Lower leg skin (tissue), 4 donors: ENCODE data around the gene DCTN1. TPM values are rescaled to one million over a fixed set of nuclear protein-coding genes. Genes with fewer than 3 reads are reported as not detected.

ENCODE experiments used
- DNase-seq, 2 donors: peaks; one replicate each; pipeline ENCODE4 v3.0.0-alpha.2; 2019; ENCODE audit warnings: low spot score in 2 of 2
- H3K4me3 ChIP-seq: fragments of 200-600 bp; sonication (generic); 2 replicates; pipeline ENCODE4 v1.5.1; 2017; ENCODE audit warnings: mild to moderate bottlenecking, low read depth; ENCODE audit not compliant: poor library complexity, severe bottlenecking
- CTCF ChIP-seq, 3 donors: fragments of 450-650 bp; IDR thresholded peaks; one replicate each; pipeline ENCODE4 v1.5.1; 2016; ENCODE audit warnings: antibody characterized with exemption in 3 of 3, mild to moderate bottlenecking in 3 of 3, moderate library complexity in 2 of 3
- POLR2A ChIP-seq, 2 donors: fragments of 450-650 bp; IDR thresholded peaks; one replicate each; pipeline ENCODE4 v1.6.1; 2016 to 2017; ENCODE audit warnings: antibody characterized with exemption in 2 of 2, mild to moderate bottlenecking in 1 of 2, moderate library complexity in 1 of 2
- WGBS, 2 donors: methylation state at CpG; one replicate each; pipeline ENCODE4 v1.1.5; 2018; 5-methylcytosine and 5-hydroxymethylcytosine counted together
- intact Hi-C: fragments of 100-400 bp; cut with DNase I; formaldehyde crosslinking; loops from one replicate; pipeline ENCODE4 v1.15.0; 2023; ENCODE audit warnings: low total_unique reads
- total RNA-seq, 4 donors: library from RNA; depleted of rRNA; stranded (reverse); fragments of >200 nt; gene quantifications; one replicate each; pipeline ENCODE4 v1.1.0, GENCODE V29; 2016

The DCTN1 gene
- total RNA-seq, 4 donors from 2014 or later = 76.5 to 106 (median 95.8) TPM

DNA sequence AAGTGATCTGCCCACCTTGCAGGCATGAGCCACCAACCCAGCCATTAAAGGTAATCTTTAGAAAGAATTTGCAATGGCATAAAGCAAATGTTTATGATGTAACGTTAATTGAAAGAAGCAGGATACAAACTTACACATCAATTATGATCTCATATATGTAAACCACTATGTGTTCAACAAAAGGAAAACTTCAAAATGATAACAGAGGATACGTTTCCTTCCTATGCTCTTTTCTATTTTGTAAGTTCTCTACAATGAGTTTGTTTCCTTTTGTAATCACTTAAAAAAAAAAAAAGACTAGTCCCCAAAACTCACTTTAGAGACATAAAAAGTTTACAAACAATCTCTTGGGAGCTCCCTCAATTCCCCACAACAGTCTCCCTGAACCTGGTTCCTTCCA, 39.9 kb upstream of the DCTN1 start:
- no peak for DNase-seq
- no peak overlapping the region for H3K4me3 ChIP-seq
- TF ChIP-seq CTCF (IDR thresholded peaks at IDR 0.05) = no peak
- TF ChIP-seq POLR2A (IDR thresholded peaks at IDR 0.05) = no peak
- intact Hi-C loops = no loop called here
- 87 to 91% methylated on average over 2 of the region's 2 CpGs for WGBS, 2 donors

- H3K4me3 ChIP-seq = no peak overlapping the region
- TF ChIP-seq CTCF (IDR thresholded peaks at IDR 0.05) (no peak), POLR2A (IDR thresholded peaks at IDR 0.05) (no peak)
- no peak for DNase-seq
- WGBS, 2 donors = 78 to 82% methylated on average over 1 of the region's 1 CpG
- intact Hi-C loops = no loop called here
These were observed 39.2 kb upstream of the DCTN1 start for GRCh38 chr2:74419345-74419744.

GRCh38 chr2:74418312-74418711, 38.2 kb upstream of the DCTN1 start:
- H3K4me3 ChIP-seq = no peak overlapping the region
- no peak for TF ChIP-seq POLR2A (IDR thresholded peaks at IDR 0.05)
- no peak for TF ChIP-seq CTCF (IDR thresholded peaks at IDR 0.05)
- intact Hi-C loops = no loop called here
- peak in 1 of 2 donors; percentile 84 for DNase-seq
- WGBS, 2 donors = 84% methylated on average over 27 of the region's 27 CpGs

DNA sequence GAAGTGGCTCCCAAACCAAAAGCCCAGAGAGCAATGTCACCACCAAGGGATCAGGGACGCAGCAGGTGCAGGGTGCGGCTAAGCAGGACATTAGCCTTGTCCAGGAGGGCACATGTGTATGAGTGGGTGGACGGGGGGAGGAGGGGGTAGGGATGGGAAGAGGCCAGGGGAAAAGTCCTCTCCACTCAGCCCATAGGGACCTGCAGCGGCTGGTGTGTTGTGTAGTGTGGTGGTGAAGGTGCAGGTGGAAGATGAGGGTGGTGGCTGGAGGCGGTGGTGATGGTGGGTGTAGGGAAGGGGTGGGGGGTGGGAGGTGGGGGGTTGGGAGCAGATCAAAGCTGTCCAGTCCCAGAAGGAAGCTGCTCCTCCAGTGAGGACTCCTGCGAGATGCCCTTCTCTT, 37.7 kb upstream of the DCTN1 start:
- DNase-seq = peak in 1 of 2 donors; percentile 60
- H3K4me3 ChIP-seq = no peak overlapping the region
- TF ChIP-seq CTCF (IDR thresholded peaks at IDR 0.05) (no peak), POLR2A (IDR thresholded peaks at IDR 0.05) (no peak)
- intact Hi-C loops = no loop called here
- 87 to 91% methylated on average over 6 of the region's 6 CpGs for WGBS, 2 donors

DNA sequence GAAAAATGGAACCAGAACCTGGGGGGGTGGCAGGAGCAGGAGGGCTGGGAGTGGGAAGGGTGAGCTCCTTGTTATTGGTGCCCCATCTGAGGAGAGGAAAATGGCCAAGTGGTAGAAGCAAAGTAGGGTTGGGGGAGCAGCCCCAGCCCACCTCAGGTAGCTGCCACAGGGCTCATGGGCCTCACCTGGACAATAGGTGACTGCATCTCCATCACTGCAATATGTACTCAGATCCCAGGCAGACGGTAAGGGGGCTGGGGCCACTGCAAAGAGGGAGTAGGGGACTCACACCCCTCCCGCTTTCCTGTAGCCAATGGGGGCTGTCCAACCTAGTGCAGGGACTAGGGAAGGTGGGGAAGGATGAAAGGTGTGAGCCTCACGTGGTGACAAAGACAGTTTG, 37.1 kb upstream of the DCTN1 start:
- intact Hi-C loops = no loop called here
- TF ChIP-seq POLR2A (IDR thresholded peaks at IDR 0.05) = no peak
- no peak for TF ChIP-seq CTCF (IDR thresholded peaks at IDR 0.05)
- H3K4me3 ChIP-seq = no peak overlapping the region
- DNase-seq = no peak
- 70 to 96% methylated on average over 3 of the region's 3 CpGs for WGBS, 2 donors

DNA sequence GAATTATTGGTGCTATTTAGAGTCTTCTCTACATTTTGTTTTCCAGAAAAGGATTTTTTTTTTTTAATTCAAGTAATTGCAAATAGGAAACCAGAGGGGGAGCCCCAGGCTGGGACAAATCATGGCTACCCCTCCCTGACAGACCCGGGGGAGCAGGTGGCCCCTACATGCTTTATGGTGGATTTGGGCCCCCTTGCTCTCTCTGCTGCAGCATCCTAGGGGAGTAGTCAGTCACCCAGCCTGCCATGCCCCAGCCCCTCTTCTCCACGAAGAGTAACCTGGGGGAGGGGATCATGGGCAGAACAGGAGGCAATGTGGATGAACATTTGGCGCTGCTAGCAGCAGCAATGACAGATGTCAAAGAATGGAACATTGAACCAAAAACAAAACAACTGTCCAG, 36.7 kb upstream of the DCTN1 start:
- no peak overlapping the region for H3K4me3 ChIP-seq
- DNase-seq = peak in 1 of 2 donors; percentile 54
- no peak for TF ChIP-seq CTCF (IDR thresholded peaks at IDR 0.05)
- no peak for TF ChIP-seq POLR2A (IDR thresholded peaks at IDR 0.05)
- whole genome bisulfite sequencing, 2 donors = 57 to 76% methylated on average over 3 of the region's 3 CpGs
- intact Hi-C loops = no loop called here
